Ureter (tissue), 1 donor: Measurements from ENCODE around the gene LYRM4. TPM values are rescaled to one million over a fixed set of nuclear protein-coding genes. Genes with fewer than 3 reads are reported as not detected.
A peak's percentile ranks its signal among the peaks of the same experiment; 100 is the strongest.
"Not testable (repeated sequence)": the region's sequence is repeated elsewhere in the genome, so short reads cannot be mapped to it uniquely, and the experiment has no call there.

Experiments used
- DNase-seq: peaks from one replicate; pipeline ENCODE4 v3.0.0-alpha.2; 2020; ENCODE audit warnings: low spot score
- total RNA-seq: library from RNA; stranded (reverse); gene quantifications from one replicate; pipeline ENCODE4 v1.2.4, GENCODE V29; 2023
- donor health status: DM: yes; HTN: yes; CAD: no.

The LYRM4 gene
- total RNA-seq, 1 donor from 2014 or later: 33.5 TPM

DNA sequence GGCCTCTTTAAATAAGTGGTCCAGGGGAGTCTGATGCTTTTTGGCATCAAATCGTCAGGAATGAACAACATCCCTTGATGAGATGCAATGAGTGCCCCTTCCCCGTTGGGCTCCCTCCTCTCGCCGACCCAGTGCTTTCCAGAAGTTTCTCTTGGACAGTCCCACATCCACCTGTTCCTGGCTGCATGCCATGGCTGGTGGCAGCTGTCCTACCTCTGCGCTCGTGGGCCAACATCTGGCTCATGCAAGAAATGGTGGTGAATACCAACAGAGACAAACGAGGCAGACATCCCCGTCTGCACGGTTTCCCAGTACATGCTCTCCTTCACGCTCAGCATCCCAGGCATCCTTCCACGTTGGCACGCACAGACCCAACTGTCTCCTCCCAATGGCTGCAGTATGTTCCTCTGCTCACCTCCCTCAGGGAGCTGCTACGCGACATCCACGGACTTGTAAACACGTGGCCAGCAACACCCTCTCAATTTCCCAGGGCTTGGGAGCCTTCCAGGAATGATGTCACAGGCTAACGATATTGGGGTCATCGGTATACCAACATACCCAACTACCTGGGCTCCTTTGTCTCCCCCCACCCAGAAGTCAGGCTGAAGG is 138.1 kb downstream of the LYRM4 start:
- no peak for DNase-seq

DNA sequence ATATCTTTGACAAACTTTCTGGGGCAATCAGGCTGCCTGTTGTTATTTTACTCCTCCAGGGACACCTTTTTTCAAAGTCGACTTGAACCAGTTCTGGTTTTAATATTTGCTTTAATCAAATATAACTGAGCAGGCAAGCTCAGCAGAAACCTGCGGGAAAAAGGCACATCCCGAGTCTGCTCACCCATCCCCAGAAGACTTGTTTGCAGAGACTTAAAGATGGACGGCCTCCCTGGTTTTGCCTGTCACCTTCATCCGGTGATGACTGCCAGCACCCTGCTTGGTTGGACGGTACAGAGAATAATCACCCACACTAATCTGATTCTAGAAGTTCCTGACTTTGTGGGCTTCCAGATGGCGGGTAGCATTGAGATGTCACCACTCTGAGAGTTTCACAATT is 138.8 kb downstream of the LYRM4 start:
- DNase-seq: no peak

DNA sequence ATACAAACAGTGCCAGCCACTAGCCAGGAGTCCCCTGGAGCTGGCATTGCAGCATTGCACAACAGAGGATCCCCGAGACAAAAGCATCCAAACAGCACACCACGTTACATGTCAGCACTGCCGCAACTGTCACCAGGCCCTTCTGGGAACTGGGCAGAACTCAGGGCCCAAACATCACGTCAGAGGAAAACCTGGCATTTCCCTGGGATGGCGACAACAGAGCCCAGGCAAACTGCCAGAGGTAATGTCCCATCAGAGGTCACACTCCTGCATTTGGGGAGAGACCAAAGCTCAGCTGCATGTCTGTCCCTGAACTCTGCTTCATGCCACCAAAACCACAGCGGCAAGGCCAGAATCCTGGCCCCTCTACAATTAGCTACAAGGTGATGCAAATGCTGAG is 139.3 kb downstream of the LYRM4 start:
- no peak for DNase-seq

DNA sequence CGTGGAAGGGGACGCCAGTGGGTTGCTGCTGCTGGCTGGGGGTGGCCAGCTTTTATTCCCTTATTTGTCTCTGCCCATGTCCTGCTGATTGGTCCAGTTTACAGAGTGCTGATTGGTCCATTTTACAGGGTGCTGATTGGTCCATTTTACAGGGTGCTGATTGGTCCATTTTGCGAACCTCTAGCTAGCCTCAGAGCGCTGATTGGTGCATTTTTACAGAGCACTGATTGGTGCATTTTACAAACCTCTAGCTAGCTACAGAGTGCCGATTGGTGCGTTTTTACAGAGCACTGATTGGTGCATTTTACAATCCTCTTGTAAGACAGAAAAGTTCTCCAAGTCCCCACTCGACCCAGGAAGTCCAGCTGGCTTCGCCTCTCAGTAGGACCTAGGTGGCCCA is 140.2 kb downstream of the LYRM4 start:
- not testable (repeated sequence) for DNase-seq

DNA sequence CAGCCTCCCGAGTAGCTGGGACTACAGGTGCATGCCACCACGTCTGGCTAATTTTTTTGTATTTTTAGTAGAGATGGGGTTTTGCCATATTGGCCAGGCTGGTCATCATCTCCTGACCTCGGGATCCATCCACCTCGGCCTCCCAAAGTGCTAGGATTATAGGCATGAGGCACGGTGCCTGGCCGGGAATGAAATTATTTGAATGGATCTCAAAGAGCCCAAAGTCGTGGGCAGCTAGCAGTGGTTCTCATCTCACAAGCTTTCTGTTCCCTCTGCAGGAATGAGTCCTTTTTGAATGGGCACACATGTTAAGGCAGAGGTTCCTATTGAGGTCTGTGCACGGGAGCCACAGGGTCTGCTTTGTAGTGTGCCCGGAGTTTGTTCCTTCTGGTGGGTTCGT is 140.7 kb downstream of the LYRM4 start:
- DNase-seq: no peak

DNA sequence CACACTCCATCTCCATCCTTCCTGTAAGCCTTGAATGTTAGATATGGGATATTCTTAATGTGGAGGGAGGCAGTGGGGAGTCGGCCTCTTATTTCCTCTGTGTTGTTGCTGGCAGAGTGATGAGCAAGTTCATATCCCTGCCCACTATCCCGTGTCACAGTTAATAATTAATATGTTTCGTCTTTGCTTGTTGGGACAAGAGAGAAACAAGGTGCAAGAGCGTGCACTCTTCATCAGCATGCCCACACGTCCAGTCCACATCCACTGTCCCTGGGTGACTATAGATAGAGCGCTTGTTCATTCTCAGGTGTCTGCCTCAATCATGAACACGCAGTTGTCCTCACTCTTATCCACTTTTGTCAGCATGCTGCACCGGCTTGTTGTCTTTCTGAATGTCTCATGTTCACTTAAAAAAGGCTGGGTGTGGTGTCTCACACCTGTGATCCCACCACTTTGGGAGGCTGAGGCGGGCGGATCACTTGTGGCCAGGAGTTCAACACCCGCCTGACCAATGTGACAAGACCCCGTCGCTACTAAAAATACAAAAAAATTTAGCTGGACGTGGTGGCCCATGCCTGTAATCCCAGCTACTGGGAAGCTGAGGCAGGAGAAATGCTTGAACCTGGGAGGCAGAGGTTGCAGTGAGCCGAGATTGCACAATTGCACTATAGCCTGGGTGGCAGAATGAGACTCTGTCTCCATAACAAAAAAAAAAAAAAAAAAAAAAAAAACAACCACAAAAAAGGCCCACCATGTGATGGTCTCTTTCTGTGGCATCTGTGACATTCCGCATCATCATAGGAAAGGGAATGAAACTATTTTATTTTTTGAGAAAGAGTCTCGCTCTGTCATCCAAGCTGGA is 141.4 kb downstream of the LYRM4 start:
- no peak for DNase-seq

DNA sequence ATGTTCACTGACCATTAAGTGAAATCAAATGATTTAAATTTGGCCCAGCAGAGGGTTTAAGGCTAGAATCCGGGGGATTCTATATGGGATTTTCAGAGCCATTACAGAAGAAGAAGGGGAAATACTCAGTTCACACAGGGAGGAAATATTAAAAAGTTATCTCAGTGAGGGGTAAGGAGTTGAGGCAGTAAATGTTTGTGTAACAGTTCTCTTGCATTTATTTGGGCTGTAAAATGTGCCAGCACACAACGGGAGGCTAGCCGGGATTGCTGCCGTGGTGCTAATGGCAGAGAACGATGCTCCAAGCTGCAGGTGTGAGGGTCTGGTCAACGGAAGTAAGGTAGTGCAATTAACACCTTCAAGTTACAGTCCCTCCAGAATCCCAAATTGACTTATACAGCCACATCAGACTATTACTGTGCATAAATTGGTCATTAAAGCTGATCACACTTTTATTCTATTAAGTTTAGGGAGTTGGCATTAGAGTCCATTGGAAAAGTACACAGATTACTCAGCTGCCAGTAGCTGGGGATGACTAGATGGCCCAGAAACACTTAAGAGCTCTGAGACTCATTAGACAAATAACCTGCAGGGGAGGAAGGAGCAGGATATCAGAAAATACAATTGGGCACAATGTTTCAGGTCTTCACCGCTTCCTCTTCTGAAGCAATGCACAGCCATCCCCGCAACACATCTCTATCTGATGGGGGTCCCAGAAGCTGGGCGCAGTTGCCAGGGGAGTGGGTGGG is 144.3 kb downstream of the LYRM4 start:
- DNase-seq: no peak

DNA sequence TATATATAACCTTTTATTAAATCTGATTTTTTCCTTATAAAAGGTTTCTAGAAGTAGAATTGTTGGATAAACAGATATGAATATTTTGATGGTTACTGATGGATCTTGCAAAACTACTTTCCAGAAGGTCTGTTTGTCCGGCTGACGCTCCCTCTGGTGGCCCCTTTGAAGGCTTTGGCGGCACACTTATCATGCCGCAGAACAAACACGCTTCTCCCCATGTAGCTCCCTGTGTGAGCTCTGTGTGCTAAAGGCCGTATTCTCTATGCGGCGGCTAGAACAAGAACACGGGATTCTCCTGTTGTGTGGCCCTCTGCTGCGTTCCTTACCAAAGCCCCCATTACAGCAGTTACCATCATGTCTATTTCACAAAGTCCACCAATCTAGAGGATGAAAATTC is 145.6 kb downstream of the LYRM4 start:
- peak; percentile 58 for DNase-seq

DNA sequence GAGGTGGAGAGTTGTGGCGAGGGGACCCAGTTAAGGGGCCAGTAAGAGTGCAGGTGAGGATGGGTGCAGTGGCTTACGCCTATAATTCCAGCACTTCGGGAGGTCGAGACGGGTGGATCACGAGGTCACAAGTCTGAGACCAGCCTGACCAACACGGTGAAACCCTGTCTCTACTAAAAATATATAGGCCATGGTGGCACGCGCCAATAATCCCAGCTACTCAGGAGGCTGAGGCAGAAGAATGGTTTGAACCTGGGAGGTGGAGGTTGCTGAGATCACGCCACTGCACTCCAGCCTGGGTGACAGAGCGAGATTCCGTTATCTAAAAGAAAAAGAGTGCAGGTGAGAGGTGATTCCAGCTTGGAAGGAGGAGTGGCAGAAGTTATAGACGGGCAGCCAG is 147.7 kb downstream of the LYRM4 start:
- DNase-seq: no peak

DNA sequence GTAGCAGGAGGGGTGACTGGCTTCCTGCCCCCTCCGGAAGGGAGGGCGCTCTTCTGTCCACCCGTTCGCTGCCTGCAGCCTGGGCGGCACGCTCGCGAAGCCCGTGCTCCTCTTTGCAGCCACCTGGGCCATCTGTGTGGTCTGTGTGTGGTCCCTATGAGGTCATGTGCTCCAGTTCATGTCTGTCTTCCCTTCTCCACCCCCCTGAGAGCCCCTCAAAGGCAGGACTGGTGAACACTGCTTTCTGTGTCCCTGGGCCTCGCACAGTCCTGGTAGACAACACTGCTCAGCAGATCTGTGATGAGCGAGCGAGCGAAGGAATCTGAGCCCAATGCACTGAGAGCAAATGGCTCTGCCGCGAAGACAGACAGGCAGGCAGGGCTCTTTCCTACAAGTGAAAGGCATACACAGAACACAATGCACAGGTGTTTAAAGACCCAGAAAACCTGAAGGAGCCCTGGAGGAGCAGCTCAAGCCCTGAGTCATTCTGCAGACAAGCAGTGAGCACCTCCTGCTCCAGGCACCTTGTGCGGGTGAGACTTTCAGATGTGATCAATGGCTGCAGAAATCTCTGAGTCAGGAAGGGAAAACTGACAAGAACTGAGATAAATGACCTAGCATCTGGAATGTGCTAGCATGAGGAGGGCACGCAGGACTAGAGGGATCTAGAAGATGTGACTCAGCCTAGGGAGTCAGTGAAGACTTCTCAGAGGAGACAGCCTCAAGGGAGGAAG is 148.5 kb downstream of the LYRM4 start:
- DNase-seq: no peak

DNA sequence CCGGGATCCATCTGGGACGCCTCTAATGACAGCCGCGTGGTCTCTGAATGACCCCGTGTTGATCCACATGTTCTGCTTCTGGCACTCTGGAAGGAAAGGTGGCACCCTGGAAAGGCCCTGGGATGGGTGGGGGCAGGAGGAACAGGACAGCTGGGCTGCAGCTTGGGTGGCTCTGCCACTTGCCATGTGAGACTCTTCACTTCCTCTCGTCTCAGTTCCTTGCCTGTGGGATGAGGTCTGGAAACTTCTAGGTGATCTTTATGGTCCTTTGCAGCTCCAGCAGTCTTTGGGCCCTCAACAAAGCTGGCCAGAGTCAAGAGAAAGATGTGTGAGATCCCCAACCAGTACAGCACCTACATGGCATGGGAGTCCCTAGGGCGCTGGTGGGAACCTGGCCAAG is 149.1 kb downstream of the LYRM4 start:
- no peak for DNase-seq

DNA sequence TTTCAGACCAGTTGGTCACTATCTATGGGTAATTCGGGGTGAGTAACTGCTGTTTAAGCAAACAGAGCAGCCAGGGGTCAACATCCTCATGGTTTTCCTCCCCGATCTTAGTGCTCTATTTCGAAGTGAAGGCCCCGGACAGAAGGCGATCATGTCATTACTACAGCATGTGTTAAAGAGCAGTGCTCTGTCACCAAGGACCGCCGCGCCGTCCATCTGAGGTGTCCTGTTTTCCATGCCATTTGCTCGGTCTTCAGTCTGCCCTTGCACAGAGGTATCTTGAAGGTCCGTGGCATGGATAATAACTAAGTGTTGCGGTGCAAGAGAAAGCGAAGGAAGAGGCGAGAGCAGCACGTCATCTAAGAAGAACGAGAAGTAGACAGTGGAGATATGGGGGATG is 150.5 kb downstream of the LYRM4 start:
- DNase-seq: no peak

DNA sequence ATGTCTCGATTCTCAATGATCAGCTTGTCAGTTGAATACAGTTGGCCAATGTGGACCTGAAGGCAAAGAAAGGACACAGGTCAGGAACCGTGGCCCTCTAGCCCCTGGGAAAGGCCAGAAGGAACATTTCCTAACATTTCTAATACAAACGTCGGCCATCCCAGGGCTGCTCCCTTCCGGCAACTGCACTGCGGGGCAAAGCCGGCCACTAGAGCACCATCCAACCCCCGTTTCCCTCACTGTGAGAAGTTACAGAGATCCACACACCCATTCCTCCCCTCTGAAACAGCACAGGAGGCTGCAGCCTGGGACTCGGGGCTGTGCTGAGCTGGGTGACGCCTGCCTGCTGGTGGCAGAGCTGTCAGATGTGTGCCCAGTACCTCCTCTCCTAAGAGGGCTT is 151.3 kb downstream of the LYRM4 start:
- DNase-seq: no peak

DNA sequence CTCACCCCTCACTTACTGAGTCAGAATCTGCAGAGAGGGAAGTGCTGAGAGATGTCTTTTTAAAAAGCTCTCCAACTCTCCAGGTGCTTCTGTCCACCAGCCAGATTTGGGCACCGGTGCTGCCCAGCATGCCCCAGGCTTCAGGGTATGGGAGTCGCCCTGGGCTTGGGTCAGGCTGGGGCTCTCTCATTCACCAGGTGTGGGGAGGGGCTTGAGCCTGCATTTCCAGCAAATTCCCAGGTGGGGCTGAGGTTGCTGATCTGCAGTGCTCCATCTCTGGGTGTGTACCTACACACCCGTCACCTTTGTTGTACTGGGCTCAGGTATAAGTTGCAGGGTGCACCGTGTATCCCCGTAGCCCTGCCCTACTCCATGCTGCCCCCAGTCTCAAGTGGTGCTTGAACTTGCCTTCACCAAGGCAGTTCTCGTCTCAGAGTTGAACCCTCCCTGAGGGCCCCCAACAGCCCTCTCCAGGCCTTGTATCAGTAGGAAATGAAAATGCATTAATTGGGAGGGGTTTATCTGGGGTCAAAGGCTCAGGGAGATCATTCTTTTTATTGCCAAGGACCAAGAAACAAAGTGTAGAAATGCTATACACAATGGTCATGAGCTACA is 152.1 kb downstream of the LYRM4 start:
- DNase-seq: no peak

DNA sequence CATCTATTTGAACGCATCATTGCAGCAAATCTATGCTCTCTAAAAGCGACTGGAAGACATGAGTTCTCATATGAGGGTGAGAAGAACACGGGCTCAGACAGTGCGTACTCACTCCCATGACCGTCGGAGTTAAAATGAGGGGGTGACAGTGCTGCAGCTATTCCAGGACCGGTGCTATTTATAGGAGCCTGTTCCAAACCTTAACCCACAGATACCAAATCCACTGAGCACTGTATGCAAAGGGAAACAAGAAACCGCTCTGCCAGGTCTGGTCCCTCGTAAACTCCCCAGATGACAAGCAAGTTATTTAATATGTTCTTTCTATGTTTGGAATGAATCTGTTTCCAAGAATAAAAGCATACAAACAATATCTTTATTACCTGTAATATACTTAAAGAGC is 152.7 kb downstream of the LYRM4 start:
- no peak for DNase-seq

DNA sequence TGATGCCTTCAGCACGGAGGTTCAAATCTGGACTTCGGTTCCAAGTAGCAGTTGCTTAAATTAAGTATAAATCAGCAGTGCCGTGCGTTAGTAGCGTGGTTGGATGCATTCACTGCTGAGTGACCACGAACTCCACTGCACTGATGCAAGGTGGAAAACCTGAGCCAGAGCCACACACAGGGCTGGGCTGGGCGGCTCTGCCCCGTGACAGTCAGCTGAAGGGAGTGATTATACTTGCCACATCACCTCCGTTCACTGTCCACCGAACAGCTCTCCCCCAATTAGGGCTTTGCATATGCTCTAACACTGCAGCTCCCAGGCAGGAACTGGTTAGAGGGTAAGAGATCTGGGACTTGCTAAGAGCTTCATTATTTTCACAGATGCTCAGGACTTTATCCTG is 153.4 kb downstream of the LYRM4 start:
- no peak for DNase-seq

DNA sequence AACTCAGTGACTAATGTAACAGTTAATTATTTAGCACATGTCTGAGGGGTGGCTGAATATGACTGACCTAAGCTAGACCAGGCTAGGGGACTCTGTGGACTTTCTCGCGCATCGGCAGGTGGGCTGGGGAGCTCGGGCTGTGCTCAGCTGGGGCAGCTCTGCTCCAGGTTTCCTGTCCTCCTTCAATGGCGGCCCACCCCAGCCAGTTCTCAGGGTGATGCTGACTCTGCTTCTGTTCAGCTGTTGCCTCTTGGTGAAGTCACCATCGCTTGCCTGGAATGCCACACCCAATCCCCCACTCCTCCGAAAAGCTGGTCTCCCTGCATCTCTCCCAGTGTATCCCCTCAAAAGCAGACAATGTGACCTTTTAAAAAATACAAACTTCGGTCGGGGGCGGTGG is 155.6 kb downstream of the LYRM4 start:
- DNase-seq: no peak

DNA sequence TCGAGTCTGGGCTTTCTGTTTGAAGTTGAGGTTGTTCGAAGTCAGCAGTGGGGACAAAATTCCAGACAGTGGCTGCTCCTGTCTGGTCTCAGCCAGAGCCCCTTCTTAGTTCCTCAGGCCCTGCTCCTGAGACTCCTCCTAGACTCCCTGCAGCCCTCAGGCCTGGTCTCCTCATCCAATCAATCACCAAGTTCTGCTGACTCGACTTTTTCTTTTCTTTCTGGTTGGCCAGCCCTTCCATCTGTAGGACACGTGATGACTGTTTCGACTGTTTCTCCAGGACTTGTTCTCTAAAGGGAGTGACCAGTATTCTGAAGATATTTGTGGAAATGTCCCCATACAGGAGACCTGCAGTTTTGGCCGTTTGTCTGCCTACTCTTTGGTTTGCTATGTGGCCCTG is 156.1 kb downstream of the LYRM4 start:
- DNase-seq: no peak

DNA sequence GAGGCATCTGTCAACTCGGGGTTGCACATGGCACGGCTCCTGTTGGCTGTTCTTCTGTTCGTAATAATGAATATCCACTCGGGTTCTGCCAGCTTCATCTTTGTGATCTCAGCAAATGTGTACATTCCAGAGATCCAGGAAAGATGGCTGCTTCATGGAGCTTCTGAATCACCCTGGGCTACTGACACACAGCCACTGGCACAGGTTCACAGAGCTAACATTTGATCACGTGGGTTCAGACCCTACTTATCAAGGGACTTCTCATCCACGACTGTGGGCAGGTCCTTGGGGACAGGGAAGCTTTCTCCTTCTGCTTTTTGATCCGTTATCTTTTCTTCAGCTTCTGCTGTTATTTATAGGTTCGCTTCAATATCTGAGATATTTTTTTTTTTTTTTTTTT is 157.5 kb downstream of the LYRM4 start:
- no peak for DNase-seq

DNA sequence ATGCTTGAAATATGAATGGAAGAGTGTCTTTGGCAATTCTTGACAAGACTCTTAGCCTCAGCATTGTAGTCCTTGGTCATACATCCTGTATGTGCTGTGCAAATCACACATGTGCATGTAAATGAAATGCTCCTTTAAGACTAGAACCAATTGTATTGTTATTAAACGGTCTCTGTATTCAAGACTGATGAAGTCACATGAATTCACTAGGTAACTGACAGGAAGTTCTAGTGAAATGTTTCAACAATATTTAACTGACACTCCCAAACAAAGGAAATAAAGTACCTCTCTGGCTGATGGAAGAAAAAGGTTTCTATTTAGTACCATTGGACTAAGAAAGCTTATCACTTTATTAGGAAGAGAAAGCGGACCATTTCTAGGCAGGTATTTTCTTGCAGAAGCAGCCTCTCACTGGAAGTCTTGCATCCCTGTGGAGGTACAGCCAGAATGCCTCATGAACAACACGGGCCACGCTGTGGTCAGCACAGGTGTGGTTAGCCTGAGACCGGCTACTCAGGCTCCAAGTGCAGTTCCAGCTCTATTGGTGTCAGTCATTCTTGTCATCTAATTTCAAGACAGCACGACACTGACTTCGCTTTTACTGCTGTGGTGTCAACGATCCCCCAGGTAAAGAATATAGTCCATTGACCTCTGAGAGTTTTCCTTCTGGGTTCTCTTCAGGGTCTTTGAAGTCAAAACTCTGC is 158.3 kb downstream of the LYRM4 start:
- no peak for DNase-seq

DNA sequence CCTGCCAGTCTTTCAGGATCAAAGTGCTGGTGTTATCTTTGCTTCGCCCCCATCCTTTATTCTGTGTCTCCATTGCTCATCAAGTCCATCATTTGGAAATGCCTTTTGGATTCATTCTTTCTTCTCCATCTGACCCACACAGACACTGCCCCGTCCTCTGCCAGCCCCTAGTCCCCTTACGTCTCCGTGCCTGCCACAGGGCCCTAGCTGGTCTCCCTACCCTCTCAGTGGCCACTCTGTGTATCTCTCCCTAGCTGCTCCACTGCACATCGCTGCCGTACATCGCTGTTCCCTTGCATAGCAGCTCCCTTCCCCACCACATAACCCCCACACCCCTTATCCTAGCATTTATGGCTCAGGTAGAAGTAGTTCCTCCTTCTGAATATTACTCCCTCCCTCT is 159.9 kb downstream of the LYRM4 start:
- DNase-seq: no peak
